GM12891 (cell line): Measurements from ENCODE around the gene ABCG1.

Source experiments
- POLR2A ChIP-seq: IDR thresholded peaks from 2 replicates; pipeline ENCODE4 v1.6.1; 2011; ENCODE audit warnings: low read depth, low read length, control low read depth
- POLR2AphosphoS5 ChIP-seq: IDR thresholded peaks from 2 replicates; pipeline ENCODE4 v1.6.1; 2011; ENCODE audit warnings: low read depth, low read length, control low read depth
- POU2F2 ChIP-seq: IDR thresholded peaks from 2 replicates; pipeline ENCODE4 v1.6.1; 2011; ENCODE audit warnings: low read depth, mild to moderate bottlenecking, control low read depth, low read length, moderate library complexity
- SPI1 ChIP-seq: IDR thresholded peaks from 2 replicates; pipeline ENCODE4 v1.6.1; 2011; ENCODE audit warnings: low read depth, low read length, control low read depth
- TAF1 ChIP-seq: IDR thresholded peaks from 2 replicates; pipeline ENCODE4 v1.6.1; 2011; ENCODE audit warnings: low read depth, low read length, control low read depth

DNA sequence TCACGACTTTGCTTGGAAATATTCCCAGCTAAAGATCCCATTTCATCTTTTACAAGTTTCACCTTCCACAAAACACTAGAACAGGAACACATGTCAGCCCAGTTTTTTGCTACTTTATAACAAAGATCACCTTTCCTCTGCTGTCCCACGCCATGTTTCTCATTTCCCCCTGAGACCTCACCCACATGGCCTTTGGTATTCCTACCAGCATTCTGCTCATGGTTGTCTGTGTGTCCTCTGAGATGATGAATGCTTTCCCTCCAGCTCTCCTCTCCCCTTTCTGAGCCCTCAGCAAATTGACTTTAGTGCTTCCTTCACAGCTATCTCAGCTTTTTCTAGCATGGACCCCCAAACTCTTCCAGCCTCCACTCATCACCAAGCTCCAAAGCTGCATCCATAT lies 32.3 kb upstream of the ABCG1 start:
- TF ChIP-seq TAF1: no peak
- TF ChIP-seq POLR2AphosphoS5: no peak
- TF ChIP-seq POLR2A: no peak
- TF ChIP-seq SPI1: no peak
- TF ChIP-seq POU2F2: no peak
